Measurements from ENCODE around the gene NOXO1.
"Not testable (repeated sequence)": the region's sequence is repeated elsewhere in the genome, so short reads cannot be mapped to it uniquely, and the experiment has no call there.

The NOXO1 gene

DNA sequence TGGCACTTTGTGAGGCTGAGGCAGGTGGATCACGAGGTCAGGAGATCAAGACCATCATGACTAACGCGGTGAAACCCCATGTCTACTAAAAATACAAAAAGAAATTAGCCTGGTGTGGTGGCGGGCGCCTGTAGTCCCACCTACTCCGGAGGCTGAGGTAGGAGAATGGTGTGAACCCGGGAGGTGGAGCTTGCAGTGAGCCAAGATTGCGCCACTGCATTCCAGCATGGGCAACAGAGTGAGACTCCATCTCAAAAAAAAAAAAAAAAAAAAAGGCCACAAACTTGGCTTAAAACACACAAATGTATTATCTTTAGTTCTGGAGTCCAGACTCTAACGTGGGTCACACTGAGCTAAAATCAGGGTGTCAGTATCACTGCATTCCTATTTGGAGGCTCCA is 30.5 kb upstream of the NOXO1 start:
- not testable (repeated sequence) for DNase-seq

DNA sequence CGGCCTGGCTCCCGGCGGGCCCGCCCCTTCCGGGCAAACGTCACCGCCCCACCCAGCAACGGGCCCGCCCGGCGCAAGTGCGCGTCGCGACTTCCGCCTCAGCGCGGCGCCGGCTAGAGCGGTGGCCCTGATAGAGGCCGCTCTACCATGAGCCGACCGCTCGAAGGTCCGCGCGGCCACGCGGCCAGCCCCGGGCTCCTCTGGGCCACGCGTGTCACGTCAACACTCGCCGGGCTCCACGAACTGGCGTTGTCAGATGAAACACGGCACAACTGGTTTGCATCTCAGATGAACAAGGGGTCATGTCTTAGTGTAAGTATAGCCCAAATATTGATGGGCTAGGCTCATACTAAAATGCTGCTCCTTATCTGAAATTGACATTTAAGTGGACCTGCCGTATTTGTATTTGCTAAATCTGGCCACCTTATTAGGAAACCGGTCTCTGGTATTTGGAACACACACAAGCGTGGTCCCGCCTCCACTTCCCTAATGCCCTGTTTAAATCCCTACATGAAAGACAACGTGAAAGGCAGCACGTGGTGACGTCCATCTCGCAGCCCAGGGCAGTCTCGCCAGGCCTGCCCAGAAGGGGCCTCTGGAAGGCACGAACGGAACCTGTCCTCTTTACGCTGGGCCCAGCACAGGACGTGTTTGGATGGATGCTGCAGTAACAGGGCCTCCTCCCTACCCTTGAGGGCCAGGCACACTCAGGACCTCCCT is 28.7 kb upstream of the NOXO1 start, which contains the start of gene ZNF598:
Gene ZNF598, minus strand, starts transcription at position 31 of the 720 bp plus-strand sequence.
- peak; percentile 81 for DNase-seq

DNA sequence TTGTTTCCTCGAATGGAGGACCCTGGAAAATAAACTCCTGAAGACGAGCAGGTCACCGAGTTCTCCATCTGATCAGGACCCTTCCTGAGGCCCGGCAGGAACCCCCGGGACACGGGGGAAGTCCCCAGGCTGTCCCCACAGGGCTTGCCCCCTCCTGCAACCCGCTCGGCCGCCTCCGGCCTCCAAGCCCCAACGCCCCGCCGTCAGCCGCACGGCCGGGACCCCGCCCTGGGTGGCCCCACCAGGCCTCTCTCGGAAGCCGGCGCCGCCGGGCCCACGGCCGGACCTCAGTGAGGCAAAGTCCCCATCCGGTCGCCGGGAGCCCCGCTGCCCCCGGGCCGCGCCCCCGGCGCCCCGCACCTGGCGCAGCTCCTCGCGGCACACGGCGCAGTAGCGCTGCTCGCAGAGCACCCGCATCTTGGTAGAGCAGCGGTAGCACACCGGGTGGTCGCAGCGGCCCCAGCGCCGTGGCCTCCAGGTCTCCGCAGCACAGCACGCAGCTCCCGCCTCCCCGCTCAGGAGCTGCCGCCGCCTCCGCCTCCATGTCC is 28.0 kb upstream of the NOXO1 start:
- peak; percentile 43 for DNase-seq

DNA sequence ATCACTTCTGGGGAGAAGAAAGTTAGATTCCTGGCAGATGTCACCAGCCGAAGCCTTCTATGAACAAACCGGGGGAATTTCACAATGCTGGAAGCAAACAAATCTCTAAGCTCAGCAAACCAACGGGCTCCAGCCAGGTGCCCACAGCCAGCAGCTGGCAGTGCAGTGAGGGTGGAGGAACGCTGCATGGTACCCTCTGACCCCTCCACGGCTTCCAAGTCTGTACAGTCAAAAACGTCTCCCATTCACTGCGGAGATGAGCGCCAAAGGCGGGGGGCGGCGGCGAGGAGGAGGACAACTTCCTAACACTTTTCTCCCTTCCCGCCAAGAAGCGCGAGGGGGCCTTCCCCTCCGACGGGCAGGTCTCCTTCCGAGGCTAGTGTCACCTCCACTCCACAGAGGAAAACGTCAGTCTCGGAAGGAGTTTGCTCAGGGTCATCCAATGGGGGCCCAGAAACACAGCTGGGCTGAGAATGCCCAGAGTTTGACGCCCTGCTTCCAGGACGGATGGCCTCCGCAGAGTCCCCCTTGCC is 27.4 kb upstream of the NOXO1 start:
- DNase-seq: no peak

DNA sequence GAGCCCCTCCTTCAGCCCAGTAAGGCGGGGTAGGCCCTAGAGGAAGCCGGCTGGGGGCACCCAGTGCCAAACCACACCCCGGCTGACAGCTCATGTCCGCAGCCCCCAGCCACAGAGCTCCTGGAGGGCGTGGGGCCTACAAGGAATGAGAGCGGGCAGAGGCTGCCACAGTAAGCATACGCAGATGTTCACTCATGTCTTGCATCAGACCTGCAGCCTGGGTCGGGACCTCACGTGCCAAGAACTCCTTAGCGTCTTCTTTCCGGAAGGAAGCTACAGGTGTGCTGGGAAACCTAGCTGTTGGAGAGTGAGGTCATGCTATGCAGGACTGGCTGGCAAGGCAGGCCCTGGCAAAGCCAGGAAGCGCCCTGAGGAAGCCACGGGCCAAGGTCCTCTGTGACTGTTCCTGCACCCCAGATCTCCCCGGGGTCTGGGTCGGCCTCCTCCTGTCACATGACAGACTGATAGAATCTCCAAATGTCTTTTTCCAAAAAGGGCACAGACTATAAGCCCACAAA is 26.8 kb upstream of the NOXO1 start:
- no peak for DNase-seq

DNA sequence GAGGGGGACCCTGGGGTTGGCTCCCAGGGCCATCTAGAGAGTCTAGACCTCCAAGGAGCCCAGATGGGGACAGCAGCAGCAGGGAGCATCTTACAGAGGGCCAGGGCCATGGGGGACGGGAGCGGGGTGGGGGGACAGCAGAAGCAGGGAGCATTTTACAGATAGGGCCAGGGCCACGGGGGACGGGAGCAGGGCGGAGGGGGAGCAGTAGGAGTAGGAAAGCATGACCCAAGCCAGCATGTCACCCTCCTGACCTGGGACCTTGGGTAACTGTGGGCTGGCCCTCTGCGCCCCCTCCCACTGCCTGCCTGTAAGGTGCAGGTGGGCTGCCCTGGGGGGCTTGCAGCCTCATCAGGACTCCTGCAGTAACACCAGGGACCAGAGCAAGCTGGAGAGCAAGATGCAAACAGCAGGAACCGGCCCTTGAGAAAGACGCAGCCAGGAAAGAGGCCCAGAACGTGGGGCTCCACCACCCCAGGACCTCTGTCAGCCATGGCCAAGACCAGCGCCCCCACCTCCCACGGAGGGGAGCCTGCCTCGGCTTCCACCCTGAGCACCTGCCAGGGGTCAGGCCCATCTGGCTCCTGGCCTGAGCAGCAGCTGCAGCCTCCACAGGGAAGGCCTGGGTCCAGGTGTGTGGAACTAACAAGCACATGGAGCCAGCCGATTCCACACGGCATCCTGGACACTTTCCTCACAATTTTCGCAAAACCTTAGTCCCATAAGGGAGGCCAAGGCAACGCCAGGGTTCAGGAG is 26.0 kb upstream of the NOXO1 start:
- no peak for DNase-seq

DNA sequence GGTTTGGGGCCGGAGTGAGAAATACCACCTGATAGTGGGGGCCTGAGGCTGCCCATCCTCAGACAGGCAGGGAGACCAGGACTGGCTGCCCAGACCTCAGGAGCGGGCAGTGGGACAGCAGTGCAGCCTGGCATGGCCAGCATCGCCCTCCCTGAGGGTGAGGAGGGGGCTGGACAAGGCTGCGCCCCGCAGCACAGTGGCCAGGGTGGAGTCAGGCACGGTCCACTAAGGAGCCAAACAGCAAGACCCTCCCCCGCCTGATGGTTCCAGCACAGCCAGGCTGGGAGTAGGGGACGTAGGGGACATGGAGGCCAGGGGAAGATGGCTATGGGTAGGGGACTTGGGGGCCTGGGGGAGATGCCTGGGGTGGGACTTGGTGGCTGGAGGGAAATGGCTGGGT is 25.0 kb upstream of the NOXO1 start:
- DNase-seq: no peak

DNA sequence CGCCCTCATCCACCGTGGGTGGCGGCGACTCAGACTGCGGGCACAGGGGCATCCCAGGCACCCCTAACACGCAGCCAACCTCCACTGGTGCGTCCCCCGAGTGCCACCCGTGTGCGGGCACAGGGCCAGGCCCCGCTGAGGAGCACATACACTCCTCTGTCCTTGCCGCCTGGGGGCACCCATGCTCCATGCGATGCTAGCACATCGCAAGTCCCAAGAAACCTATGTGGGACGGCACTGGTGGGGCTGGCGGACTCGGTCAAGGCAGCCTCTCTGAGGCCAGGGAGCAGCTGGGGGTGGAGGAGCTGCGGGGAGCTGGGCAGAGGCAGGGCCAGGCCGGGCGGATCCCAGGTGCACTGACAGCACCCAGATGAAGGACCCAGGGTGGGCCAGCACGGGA is 24.4 kb upstream of the NOXO1 start:
- DNase-seq: no peak

DNA sequence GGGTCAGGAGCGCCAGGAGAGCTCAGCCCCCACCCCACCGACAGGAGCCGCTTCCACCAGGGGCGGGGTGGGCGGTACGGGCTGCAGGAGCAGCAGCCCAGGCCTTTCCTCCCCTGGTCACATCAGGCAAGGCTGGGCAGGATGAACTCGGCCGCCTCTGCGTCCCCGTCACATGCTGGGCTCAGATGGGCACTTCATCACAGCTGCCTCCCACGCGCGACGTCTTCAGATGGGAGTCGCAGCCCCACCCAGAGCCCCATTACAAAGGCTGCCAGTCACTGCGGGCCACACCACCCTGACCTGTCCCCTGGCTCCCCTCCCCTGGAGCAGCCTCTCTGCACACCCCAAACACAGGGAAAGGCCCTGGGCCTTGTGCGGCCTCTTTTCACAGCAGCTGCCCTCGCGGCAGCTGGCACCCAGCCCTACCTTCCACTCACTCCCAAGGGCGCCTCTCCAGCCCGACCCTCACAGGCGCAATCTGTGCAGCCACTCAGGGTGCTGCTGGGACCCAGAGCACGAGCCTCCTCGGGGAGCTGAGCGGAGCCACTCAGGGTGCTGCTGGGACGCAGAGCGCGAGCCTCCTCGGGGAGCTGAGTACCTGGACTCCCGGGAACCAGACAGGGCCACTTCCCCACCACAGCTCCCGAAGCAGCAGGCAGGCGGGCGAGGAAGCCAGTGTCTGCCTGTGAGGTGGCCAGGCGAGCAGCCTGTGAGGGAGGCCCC is 23.7 kb upstream of the NOXO1 start:
- no peak for DNase-seq

DNA sequence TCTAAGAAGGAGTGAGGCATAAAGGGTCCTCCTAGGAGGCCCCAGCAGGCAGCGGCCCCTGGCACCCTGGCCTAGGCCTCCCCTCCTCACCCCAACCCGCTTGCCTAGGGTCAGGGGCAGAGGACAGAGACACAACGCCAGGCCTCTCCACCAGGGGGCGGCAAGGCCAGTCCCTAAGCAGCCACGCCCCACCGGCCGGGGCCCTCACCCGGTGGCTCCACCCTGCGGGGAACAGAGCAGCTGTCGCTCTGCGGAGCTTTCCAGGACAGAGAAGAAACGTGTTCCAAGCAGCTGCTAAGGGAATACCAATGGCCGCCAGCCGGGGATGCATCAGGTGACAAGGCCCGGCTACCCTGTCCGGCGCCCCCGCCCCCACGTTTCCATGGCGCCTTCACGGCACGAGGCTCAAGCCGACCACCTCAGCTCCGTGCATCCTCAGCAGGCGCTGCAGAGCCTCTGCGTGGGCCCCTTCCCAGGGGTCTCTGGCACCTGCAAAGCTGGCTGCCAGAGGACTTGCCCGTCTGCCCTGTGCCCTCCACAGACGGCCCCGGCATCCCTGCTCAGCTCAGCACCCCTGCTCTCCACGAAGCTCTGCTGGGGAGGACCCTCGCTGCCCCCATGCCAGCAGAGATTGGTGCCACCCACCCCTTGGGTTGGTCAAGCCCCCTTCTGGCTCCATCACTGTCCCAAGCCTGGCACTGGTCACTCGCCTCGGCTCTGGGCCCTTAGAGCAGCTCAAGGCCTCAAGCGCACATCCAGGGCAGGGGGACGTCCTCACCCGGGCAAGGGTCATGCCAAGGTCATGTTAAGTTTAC is 22.8 kb upstream of the NOXO1 start:
- DNase-seq: peak; percentile 70

DNA sequence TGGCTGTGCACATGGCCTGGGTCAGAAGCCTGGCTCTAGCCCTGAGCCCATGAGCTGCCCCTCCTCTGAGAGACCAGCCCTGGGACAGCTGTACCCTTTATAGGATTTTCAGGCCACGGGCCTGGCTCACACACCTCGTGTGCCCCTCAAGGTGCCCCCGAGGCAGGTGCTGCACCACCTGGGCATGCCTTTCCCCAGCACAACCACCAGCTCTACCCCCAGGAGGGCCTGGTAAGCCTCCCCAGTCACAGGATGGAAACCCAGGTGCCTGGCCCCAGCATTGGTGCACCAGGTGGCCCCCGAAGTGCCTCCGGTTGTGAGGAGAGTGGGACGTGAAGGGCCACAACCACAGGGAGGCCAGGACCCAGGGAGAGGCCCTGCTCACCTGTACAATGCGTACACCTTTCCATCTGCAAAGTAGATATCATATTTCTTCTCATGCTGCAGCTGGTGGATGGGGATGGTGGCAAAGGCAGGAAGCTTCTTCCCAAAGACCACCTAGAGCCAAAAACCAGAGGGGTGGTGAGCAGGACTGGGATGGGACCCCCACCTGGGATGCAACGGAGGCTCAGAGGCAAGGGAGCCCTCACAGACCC is 22.1 kb upstream of the NOXO1 start:
- DNase-seq: no peak

DNA sequence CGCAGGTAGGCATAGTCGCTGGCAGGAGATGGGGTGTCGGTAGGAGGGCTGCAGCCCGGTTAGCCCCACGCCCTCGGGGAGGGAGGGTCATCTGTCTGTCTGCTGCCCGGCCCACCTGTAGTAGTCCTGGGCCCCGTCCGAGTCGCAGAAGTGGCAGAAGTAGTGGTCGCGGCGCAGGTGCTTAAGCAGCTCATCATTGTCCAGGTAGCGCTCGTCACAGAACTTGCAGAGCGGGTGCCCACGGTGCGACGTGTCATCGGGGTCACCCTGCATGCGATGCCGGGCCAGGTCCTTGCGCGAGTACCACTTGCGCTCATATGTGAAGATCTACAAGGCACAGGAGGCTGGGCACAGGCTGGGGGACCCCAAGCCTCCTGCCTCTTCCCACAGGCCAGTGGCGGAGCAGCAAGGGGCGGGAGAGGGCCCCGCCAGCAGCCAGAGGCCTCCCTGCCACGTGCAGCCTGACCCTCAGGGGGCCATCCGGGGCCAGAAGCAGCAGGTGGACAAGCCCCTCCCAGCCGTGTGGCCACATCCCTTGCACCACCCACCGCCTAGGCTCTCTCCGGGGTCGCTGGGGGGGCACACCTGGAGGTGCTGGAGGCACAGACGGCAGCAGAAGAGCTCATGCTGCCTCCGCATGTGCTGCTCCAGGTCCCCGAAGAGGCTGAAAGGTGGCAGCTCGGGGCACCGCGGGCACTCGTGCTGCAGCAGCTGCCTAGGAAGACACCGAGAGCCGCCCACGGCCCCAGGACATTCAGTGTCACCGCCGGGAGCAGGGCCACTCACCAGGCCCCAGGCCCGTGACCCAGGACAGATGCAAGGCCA is 21.3 kb upstream of the NOXO1 start:
- DNase-seq: no peak

DNA sequence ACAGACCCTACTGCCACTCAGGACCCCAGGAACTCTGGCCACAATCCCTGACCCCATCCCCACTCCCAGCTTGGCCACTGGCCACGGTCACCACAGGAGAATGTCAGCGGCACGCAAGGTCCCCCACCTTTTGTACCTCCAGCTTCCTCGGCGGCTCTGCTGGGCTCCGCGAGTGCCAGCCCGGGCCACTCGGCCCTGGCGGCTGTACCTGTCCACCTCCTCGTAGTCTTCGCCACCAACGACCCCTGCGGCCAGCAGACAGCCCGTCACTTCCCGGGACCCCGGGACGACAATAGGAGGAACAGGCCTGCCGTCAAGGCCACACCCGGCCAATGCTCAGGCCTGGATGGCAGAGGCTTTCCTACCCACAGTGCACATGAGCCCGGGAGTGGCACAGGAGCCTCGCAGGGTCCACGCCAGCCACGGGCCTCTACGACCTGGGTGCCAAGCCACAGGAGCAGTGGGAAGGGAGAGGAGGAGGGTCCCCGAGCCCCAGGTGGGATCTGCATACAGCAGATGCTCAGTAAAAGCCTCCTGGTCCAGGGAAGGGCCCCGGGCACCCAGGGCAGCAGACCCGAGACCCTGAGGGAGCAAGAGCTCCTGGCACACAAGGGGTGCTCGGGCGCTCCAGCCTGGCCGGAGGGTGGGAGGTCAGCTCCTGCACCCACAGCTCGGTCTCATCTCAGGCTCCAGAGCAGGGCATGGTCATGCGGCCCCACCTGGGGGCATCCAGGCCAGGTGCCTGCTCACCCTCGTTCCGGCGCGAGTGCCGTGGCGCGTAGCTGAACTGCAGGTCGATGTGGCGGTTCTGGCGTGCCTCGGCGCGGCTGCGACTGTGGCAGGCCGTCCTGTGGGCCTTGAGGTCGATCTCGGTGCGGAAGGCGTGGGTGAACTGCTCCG is 20.4 kb upstream of the NOXO1 start:
- no peak for DNase-seq

DNA sequence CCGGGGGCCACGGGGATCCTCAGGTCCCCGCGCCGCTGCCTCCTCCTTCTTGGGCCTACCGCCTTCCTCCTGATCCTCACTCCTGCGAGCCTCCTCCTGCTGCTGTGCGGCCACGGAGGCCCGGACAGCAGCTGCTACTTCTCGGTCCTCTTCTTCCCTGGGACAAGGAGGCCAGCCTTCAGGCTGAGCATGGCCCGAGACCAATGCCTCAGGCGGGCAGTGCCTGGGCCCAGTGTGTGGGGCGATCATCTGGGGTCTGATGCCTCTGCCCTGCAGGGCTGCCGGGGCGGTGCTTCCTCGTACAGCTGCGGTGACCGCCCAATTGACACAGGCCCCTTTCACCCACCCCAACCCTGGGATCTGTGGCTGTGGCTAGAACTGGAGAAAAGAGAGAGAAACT is 19.8 kb upstream of the NOXO1 start:
- DNase-seq: no peak

DNA sequence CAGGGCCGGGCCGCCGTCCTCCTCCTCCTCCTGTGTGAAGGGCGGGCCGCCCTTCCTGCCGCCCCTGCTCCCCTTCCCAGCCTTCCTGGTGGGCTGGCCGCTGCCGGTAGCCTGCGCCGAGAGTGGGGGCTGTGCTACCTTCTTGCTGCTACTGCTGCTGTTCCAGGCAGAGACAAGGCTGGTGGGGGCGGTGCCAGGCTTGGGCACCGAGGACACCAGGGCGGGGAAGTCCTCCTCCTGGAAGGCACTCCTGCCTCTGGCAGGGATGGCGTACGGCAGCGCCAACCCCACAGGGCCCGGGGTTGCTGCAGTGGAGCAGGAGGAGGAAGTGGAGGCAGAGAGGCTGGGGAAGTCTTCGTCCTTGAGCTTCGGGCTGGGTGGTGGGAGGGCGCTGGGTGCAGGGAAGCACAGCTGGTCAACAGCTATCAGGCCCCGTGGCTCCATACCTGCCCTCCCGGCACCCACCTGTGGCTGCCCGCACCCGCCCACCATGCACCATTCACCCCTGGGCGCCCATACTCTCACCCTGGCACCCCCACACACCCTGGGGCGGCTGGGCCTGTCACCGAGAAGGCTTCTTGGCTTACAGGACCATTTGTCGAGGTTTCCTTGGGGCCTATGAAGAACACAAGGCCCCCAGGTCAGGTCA is 18.7 kb upstream of the NOXO1 start:
- DNase-seq: no peak

DNA sequence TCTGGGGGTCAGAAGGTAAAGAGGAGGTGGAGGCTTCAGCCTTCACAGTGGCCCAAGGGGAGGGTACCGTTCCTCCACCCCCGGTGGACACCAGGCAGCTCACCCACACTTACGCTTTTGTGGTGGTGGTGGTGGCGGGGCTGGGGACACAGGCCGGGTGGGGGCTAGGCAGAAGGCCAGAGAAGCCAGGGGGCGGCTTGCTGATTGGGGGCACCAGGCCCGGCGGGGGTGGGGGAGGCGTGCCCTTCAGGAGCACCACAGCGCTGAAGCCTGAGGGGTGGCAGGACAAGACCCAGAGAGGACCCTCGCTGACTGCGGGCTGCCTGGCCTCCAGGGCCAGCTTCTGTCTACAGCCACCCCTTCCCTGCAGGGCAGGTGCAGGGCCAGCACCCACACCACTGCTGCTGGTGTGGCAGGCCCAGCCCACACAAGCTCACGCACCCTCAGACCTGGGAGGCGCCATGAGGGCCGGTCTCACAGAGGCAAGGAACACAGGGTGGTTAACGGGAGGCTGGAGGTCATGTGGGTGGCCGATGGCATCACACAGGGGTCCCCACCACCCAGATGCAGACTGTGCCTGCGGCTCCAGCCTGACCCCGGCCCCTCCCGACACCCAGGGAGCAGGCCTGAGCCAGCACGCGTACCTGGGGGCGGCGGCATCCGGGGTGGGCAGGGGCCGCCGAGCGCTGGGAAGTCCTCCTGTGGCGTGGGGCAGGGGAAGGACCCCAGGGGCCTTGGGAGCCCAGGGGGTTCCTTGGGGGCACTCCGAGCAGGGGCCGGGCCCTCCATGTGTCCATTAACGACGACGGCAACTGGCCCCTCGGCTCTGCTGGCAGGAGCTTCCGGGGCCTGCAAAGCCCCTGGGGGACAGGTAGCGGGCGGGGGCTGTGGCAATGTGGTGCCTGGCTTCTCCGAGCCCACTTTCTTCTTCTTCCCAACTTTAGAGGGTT is 17.9 kb upstream of the NOXO1 start:
- DNase-seq: no peak

DNA sequence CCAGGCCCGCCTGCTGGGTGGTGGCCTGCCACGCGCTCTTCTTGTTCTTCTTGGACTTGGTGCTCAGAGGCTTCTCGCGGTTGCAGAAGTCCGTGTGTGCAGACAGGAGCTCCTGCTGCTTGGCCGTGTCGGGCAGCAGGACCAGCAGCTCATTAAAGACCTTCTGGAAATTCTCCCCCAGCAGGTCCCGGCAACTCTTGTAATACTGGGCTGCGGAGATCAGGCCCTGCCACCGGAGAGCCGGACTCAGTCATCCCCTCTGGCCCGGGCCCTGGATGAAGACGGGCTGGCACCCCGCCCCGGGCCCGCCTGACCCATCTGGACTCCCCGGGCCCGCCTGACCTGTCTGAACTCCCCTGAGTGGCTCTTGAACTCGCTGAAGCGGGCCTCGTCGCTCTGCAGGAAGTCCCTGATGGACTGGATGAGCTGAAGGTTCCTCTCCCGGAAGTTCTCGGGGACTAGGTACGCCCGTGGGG is 17.1 kb upstream of the NOXO1 start:
- no peak for DNase-seq
